NCI-H2081 treated with DMSO at 0.1 percent for 48 hours (cell line): Measurements from ENCODE around the gene MZT1.

ENCODE experiments used
- DNase-seq: peaks from one replicate; lab custom pipeline; 2025; lab: John Stamatoyannopoulos, UW

The MZT1 gene

GRCh38 chr13:72680353-72680752, 47.1 kb downstream of the MZT1 start:
- no peak for DNase-seq

- no peak for DNase-seq
Observed at GRCh38 chr13:72678312-72678711, 49.1 kb downstream of the MZT1 start.

DNA sequence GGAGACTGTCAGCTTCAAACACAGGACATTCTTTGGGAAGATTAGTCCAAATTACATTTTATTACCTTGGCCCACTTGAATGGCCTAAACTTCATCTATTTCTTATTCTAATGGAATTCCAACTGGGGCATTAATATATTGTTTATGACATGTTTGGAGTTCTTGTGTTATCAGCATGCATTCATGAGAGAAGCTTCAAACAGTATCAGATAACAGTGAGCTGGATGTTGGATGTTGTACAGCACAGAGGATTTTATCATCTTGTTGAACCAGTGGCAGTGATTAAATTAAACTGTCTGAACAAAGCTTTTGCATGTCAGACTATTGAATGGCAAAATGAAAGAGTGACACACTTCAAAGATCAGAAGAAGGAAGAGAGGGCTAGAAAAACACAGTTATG, 50.0 kb downstream of the MZT1 start:
- DNase-seq: no peak

- no peak for DNase-seq
Observed at GRCh38 chr13:72666391-72666790, 61.0 kb downstream of the MZT1 start.

DNA sequence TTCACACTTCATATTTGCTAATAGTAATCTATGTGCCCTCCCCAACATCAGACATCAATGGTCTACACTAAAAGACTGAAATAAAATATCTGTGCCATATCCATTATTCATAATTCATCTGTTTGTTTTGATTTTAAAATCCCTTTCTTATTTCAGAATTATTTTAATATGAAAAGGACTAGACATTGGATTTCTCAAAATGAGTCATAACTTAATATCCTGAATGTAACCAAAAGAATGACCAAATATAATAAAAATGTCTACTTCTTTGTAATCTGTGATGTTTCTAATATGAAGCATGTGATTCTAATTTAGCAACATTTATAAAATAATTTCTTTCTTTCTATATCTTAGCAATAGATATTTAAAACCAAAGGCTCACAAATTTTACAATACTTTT, 64.9 kb downstream of the MZT1 start:
- no peak for DNase-seq
